SK-N-MC (cell line): ENCODE measurements around the gene TNFAIP8.
A peak's percentile ranks its signal among the peaks of the same experiment; 100 is the strongest.

Experiments
- DNase-seq: peaks from one replicate; pipeline ENCODE4 v3.0.0-alpha.2; 2011; ENCODE audit warnings: low read depth, low spot score
- H3K27ac ChIP-seq: fragments of 200-600 bp; sonication (generic); 2 replicates; pipeline ENCODE4 v1.5.1; 2016; ENCODE audit warnings: mixed run types
- H3K36me3 ChIP-seq: fragments of 200-600 bp; sonication (generic); 2 replicates; pipeline ENCODE4 v1.6.1; 2017; ENCODE audit warnings: antibody characterized with exemption, low read length, mixed read lengths; ENCODE audit not compliant: insufficient read depth
- H3K4me3 ChIP-seq: fragments of 200-600 bp; sonication (generic); 2 replicates; pipeline ENCODE4 v1.5.1; 2016
- H3K9ac ChIP-seq: fragments of 200-600 bp; sonication (generic); 2 replicates; pipeline ENCODE4 v1.8.0; 2017; ENCODE audit warnings: mixed run types, mixed read lengths; ENCODE audit not compliant: insufficient read length
- H3K9me3 ChIP-seq: fragments of 200-600 bp; sonication (generic); 2 replicates; pipeline ENCODE4 v1.6.1; 2017; ENCODE audit warnings: low read depth, mild to moderate bottlenecking, antibody characterized with exemption, low read length, moderate library complexity, mixed read lengths
- EZH2 ChIP-seq: fragments of 200-600 bp; sonication (generic); IDR thresholded peaks from one replicate; pipeline ENCODE4 v1.6.1; 2017; ENCODE audit warnings: antibody characterized with exemption
- FOXP2 ChIP-seq: optimal IDR thresholded peaks from 2 replicates; pipeline ENCODE3; 2011; ENCODE audit warnings: mild to moderate bottlenecking, moderate library complexity; ENCODE audit not compliant: insufficient read depth; ENCODE audit errors: extremely low read length, control extremely low read depth
- POLR2AphosphoS5 ChIP-seq: IDR thresholded peaks from 2 replicates; pipeline ENCODE4 v1.6.1; 2012; ENCODE audit warnings: mild to moderate bottlenecking, low read depth, low read length, borderline replicate concordance

TNFAIP8 gene

GRCh38 chr5:119359737-119360413 is 4.1 kb downstream of the TNFAIP8 start:
- H3K9ac ChIP-seq = no peak overlapping the region
- DNase-seq = no peak
- TF ChIP-seq POLR2AphosphoS5 = no peak
- no peak for TF ChIP-seq EZH2
- TF ChIP-seq FOXP2 = no peak
- H3K9me3 ChIP-seq = no peaks in the 10 kb centered on the region
- H3K4me3 ChIP-seq = no peak overlapping the region
- no peak overlapping the region for H3K27ac ChIP-seq
- no peaks in the 10 kb centered on the region for H3K36me3 ChIP-seq

GRCh38 chr5:119360905-119361593 is 5.2 kb downstream of the TNFAIP8 start:
- no peak overlapping the region for H3K9ac ChIP-seq
- H3K4me3 ChIP-seq = no peak overlapping the region
- no peak overlapping the region for H3K27ac ChIP-seq
- peak; percentile 32 for DNase-seq
- TF ChIP-seq FOXP2 (no peak), EZH2 (no peak), POLR2AphosphoS5 (no peak)
- no peaks in the 10 kb centered on the region for H3K9me3 ChIP-seq
- H3K36me3 ChIP-seq = no peaks in the 10 kb centered on the region

- Histone ChIP-seq H3K27ac (no peak overlapping the region), H3K36me3 (no peaks in the 10 kb centered on the region), H3K4me3 (no peak overlapping the region), H3K9me3 (no peaks in the 10 kb centered on the region), H3K9ac (no peak overlapping the region)
- TF ChIP-seq EZH2 (no peak), POLR2AphosphoS5 (no peak), FOXP2 (no peak)
- no peak for DNase-seq
These were observed 5.8 kb downstream of the TNFAIP8 start for GRCh38 chr5:119361594-119362125.

GRCh38 chr5:119362714-119363113 is 6.9 kb downstream of the TNFAIP8 start:
- TF ChIP-seq POLR2AphosphoS5 = no peak
- H3K36me3 ChIP-seq = no peaks in the 10 kb centered on the region
- H3K4me3 ChIP-seq = no peak overlapping the region
- H3K9ac ChIP-seq = no peak overlapping the region
- no peaks in the 10 kb centered on the region for H3K9me3 ChIP-seq
- H3K27ac ChIP-seq = no peak overlapping the region
- no peak for DNase-seq

- TF ChIP-seq POLR2AphosphoS5 (no peak), FOXP2 (no peak), EZH2 (no peak)
- H3K27ac ChIP-seq = no peak overlapping the region
- DNase-seq = no peak
- H3K9ac ChIP-seq = no peak overlapping the region
- no peak overlapping the region for H3K4me3 ChIP-seq
- no peaks in the 10 kb centered on the region for H3K9me3 ChIP-seq
- H3K36me3 ChIP-seq = no peaks in the 10 kb centered on the region
These were observed 7.5 kb downstream of the TNFAIP8 start for GRCh38 chr5:119363271-119363670.

- H3K27ac ChIP-seq = no peak overlapping the region
- H3K36me3 ChIP-seq = no peaks in the 10 kb centered on the region
- no peak overlapping the region for H3K9ac ChIP-seq
These were observed 8.1 kb downstream of the TNFAIP8 start for GRCh38 chr5:119363936-119364335.

GRCh38 chr5:119365847-119366539 is 10.2 kb downstream of the TNFAIP8 start:
- no peak overlapping the region for H3K27ac ChIP-seq
- no peaks in the 10 kb centered on the region for H3K9me3 ChIP-seq
- TF ChIP-seq EZH2 = no peak
- no peak for TF ChIP-seq FOXP2
- TF ChIP-seq POLR2AphosphoS5 = no peak
- no peaks in the 10 kb centered on the region for H3K36me3 ChIP-seq
- no peak overlapping the region for H3K4me3 ChIP-seq
- DNase-seq = no peak
- H3K9ac ChIP-seq = no peak overlapping the region

More at GRCh38 chr5:119363936-119364335, 8.1 kb downstream of the TNFAIP8 start:
- H3K9me3 ChIP-seq = no peaks in the 10 kb centered on the region
- no peak overlapping the region for H3K4me3 ChIP-seq
- no peak for DNase-seq
- no peak for TF ChIP-seq FOXP2
- no peak for TF ChIP-seq POLR2AphosphoS5
- TF ChIP-seq EZH2 = no peak

- Histone ChIP-seq H3K4me3 (no peak overlapping the region), H3K9me3 (no peaks in the 10 kb centered on the region), H3K27ac (no peak overlapping the region), H3K36me3 (no peaks in the 10 kb centered on the region), H3K9ac (no peak overlapping the region)
- TF ChIP-seq FOXP2 = no peak
- no peak for TF ChIP-seq POLR2AphosphoS5
- no peak for TF ChIP-seq EZH2
- DNase-seq = no peak
These were observed 10.7 kb downstream of the TNFAIP8 start for GRCh38 chr5:119366540-119366881.
